PC-3 (cell line): ENCODE results near the gene CTXN3. TPM values are rescaled to one million over a fixed set of nuclear protein-coding genes. Genes with fewer than 3 reads are reported as not detected.

ENCODE experiments used
- ATAC-seq: fragments of 200-7000 bp; cut with Tn5 transposase; 2 replicates; pipeline ENCODE4 v1.9.1; 2020; ENCODE audit warnings: mild to moderate bottlenecking, moderate library complexity
- BruUV-seq: library from RNA; stranded (reverse); fragments of 400-500 nt; replicated peaks from 2 replicates; lab custom pipeline; 2021; lab: Mats Ljungman, UMichigan
- CTCF ChIA-PET: fragments of 300-600 bp; sonication (Branson Sonifier 250); formaldehyde crosslinking; loops from one replicate; lab custom pipeline; 2022; ENCODE audit warnings: antibody characterized with exemption; lab: Charles Lee
- POLR2A ChIA-PET: fragments of 300-600 bp; sonication (Branson Sonifier 250); formaldehyde crosslinking; loops from one replicate; lab custom pipeline; 2022; ENCODE audit warnings: antibody characterized with exemption; ENCODE audit not compliant: unreplicated experiment; lab: Charles Lee
- DNase-seq: peaks from one replicate; pipeline ENCODE4 v3.0.0-alpha.2; 2015
- H2AFZ ChIP-seq: fragments of 300-600 bp; sonication (generic); 2 replicates; pipeline ENCODE4 v1.6.0; 2016; ENCODE audit warnings: antibody characterized with exemption, low read length
- H3F3A ChIP-seq: fragments of 300-600 bp; sonication (generic); one replicate; pipeline ENCODE4 v1.6.0; 2017; ENCODE audit warnings: antibody characterized with exemption, low read length, control low read depth, mild to moderate bottlenecking; ENCODE audit not compliant: unreplicated experiment
- H3K27ac ChIP-seq: fragments of 300-600 bp; sonication (generic); 2 replicates; pipeline ENCODE4 v1.5.1; 2016; ENCODE audit warnings: mild to moderate bottlenecking, low read length
- H3K27me3 ChIP-seq: fragments of 300-600 bp; sonication (generic); 2 replicates; pipeline ENCODE4 v1.6.1; 2016; ENCODE audit warnings: low read length, mixed read lengths
- H3K36me3 ChIP-seq: fragments of 300-600 bp; sonication (generic); 2 replicates; pipeline ENCODE4 v1.6.1; 2016; ENCODE audit warnings: low read depth, mixed run types, low read length, mixed read lengths
- H3K4me1 ChIP-seq: fragments of 300-600 bp; sonication (generic); 2 replicates; pipeline ENCODE4 v1.5.1; 2016; ENCODE audit warnings: low read length; ENCODE audit not compliant: insufficient read depth
- H3K4me2 ChIP-seq: fragments of 300-600 bp; sonication (generic); 2 replicates; pipeline ENCODE4 v1.6.0; 2016; ENCODE audit warnings: low read length
- H3K4me3 ChIP-seq: fragments of 300-600 bp; sonication (generic); 2 replicates; pipeline ENCODE4 v1.5.1; 2016; ENCODE audit warnings: mild to moderate bottlenecking, low read length, mixed read lengths
- H3K79me2 ChIP-seq: fragments of 300-600 bp; sonication (generic); 2 replicates; pipeline ENCODE4 v1.6.1; 2017; ENCODE audit warnings: low read length, mixed read lengths
- H3K9ac ChIP-seq: fragments of 300-600 bp; sonication (generic); 2 replicates; pipeline ENCODE4 v1.6.0; 2016; ENCODE audit warnings: mild to moderate bottlenecking, low read length
- H3K9me2 ChIP-seq: fragments of 300-600 bp; sonication (generic); replicated peaks from 2 replicates; pipeline ENCODE4 v1.6.1; 2016; ENCODE audit warnings: mixed run types, low read length, mixed read lengths
- H3K9me3 ChIP-seq: fragments of 300-600 bp; sonication (generic); 2 replicates; pipeline ENCODE4 v1.6.1; 2016; ENCODE audit warnings: low read length, mixed read lengths
- H4K20me1 ChIP-seq: fragments of 300-600 bp; sonication (generic); 2 replicates; pipeline ENCODE4 v1.6.1; 2016; ENCODE audit warnings: low read length, mixed read lengths
- CTCF ChIP-seq: fragments of 300-600 bp; sonication (generic); conservative IDR thresholded peaks from 2 replicates; pipeline ENCODE4 v1.5.1; 2017; ENCODE audit warnings: antibody characterized with exemption, low read depth, mild to moderate bottlenecking, low read length
- EZH2 ChIP-seq: fragments of 300-600 bp; sonication (generic); IDR thresholded peaks from one replicate; pipeline ENCODE4 v1.6.1; 2017; ENCODE audit warnings: antibody characterized with exemption, mild to moderate bottlenecking, low read length; ENCODE audit not compliant: unreplicated experiment
- EZH2phosphoT487 ChIP-seq: fragments of 300-600 bp; sonication (generic); IDR thresholded peaks from 2 replicates; pipeline ENCODE4 v1.6.1; 2018; ENCODE audit warnings: mild to moderate bottlenecking, antibody characterized with exemption, low read length, borderline replicate concordance
- intact Hi-C: fragments of 100-400 bp; cut with micrococcal nuclease; formaldehyde crosslinking; loops from 2 replicates; pipeline ENCODE4 v1.9.0; 2023
- total RNA-seq: library from RNA; depleted of rRNA; stranded (reverse); fragments of >200 nt; gene quantifications from 2 replicates; pipeline ENCODE4 v1.2.3, GENCODE V29; 2014

Gene CTXN3
- total RNA-seq, 1 experiment from 2014 or later, result not detected

DNA sequence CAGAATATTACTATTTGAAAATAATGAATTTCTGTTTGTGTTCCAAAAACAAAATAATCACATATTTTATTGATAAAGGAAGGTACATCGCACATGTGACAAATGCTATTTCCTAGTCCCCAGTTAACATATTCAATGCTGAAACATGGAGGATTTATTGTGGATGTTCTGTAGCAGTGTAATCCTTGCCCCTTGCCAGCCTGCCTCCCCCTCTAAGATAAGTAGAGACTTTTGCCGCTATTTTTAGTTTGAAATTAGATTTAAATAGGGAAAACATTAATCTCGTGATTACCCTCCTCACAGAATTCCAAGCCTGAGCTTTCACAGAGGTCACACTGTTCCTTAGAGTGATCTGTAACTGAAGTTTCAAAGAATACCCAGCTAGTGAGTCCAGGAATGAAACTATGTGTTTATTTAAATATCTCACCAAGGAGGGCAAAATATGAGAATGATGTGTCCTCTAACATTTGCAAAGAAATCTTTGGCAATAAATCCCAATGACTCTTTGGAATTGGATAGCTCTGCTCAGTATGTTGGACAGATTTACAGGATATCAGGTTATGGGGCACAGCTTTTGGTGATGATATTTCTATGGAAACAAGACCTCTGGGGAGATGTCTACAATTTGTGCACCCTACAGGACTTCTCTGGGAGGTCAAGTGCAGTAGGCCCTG is 17.3 kb downstream of the CTXN3 start:
- DNase-seq (no peak), ATAC-seq (no peak)
- H3K4me1 ChIP-seq, result no peaks in the 10 kb centered on the region
- ChIA-PET CTCF (no interaction called here), POLR2A (interaction anchor here (0.6 kb wide), 1 partner anchor 428 kb away, joined by 3 read pairs; no protein-coding TSS in a partner anchor)
- no peak overlapping the region for H3K9ac ChIP-seq
- no peaks in the 10 kb centered on the region for H3F3A ChIP-seq
- H4K20me1 ChIP-seq, result no peaks in the 10 kb centered on the region
- H3K36me3 ChIP-seq, result no peaks in the 10 kb centered on the region
- H3K4me2 ChIP-seq, result no peak overlapping the region
- TF ChIP-seq EZH2phosphoT487 (no peak), CTCF (no peak), EZH2 (no peak)
- H3K9me3 ChIP-seq, result no peaks in the 10 kb centered on the region
- H3K9me2 ChIP-seq, result no peaks in the 10 kb centered on the region
- no peaks in the 10 kb centered on the region for H3K79me2 ChIP-seq
- no peak overlapping the region for H3K4me3 ChIP-seq
- H3K27me3 ChIP-seq, result peaks cover 78% of the 10 kb centered on the region
- no peak overlapping the region for H3K27ac ChIP-seq
- intact Hi-C loops, result no loop called here
- no TSS peak for BruUV-seq
- H2AFZ ChIP-seq, result no peak overlapping the region

GRCh38 chr5:127667926-127668325 is 19.0 kb downstream of the CTXN3 start:
- H4K20me1 ChIP-seq, result no peaks in the 10 kb centered on the region
- no peaks in the 10 kb centered on the region for H3F3A ChIP-seq
- POLR2A ChIA-PET, result no interaction called here
- H3K27ac ChIP-seq, result no peak overlapping the region
- no TSS peak for BruUV-seq
- H3K4me2 ChIP-seq, result no peak overlapping the region
- TF ChIP-seq EZH2, result no peak
- TF ChIP-seq EZH2phosphoT487, result no peak
- no peak for TF ChIP-seq CTCF
- H3K4me3 ChIP-seq, result no peak overlapping the region
- H3K9ac ChIP-seq, result no peak overlapping the region
- no peaks in the 10 kb centered on the region for H3K9me3 ChIP-seq
- H3K36me3 ChIP-seq, result no peaks in the 10 kb centered on the region
- no peak overlapping the region for H2AFZ ChIP-seq
- intact Hi-C loops, result no loop called here
- peaks cover 61% of the 10 kb centered on the region for H3K27me3 ChIP-seq
- CTCF ChIA-PET, result no interaction called here
- H3K79me2 ChIP-seq, result no peaks in the 10 kb centered on the region
- no peak for ATAC-seq
- no peaks in the 10 kb centered on the region for H3K4me1 ChIP-seq
- no peak for DNase-seq
- H3K9me2 ChIP-seq, result no peaks in the 10 kb centered on the region

- H3K9ac ChIP-seq, result no peak overlapping the region
- H3K9me3 ChIP-seq, result no peaks in the 10 kb centered on the region
- no peaks in the 10 kb centered on the region for H3K79me2 ChIP-seq
- no peak overlapping the region for H3K4me3 ChIP-seq
- ATAC-seq (no peak), DNase-seq (no peak)
- intact Hi-C loops, result no loop called here
- no peak overlapping the region for H3K4me2 ChIP-seq
- TF ChIP-seq EZH2 (no peak), CTCF (no peak), EZH2phosphoT487 (no peak)
- H3K27me3 ChIP-seq, result peaks cover 30% of the 10 kb centered on the region
- POLR2A ChIA-PET, result no interaction called here
- CTCF ChIA-PET, result no interaction called here
- no peaks in the 10 kb centered on the region for H4K20me1 ChIP-seq
- no peaks in the 10 kb centered on the region for H3K9me2 ChIP-seq
- no peaks in the 10 kb centered on the region for H3F3A ChIP-seq
- no peak overlapping the region for H2AFZ ChIP-seq
- no peaks in the 10 kb centered on the region for H3K36me3 ChIP-seq
- no peaks in the 10 kb centered on the region for H3K4me1 ChIP-seq
- H3K27ac ChIP-seq, result no peak overlapping the region
- BruUV-seq, result no TSS peak
These were observed 22.3 kb downstream of the CTXN3 start for GRCh38 chr5:127671218-127671617.
